WERI-Rb-1 (cell line): ENCODE results near the gene FARS2.
"Not testable (repeated sequence)": the region's sequence is repeated elsewhere in the genome, so short reads cannot be mapped to it uniquely, and the experiment has no call there.

ENCODE experiments used
- DNase-seq: peaks from one replicate; pipeline ENCODE4 v3.0.0-alpha.2; 2020
- H3K27ac ChIP-seq: fragments of 250-450 bp; sonication (Bioruptor Pico); 2 replicates; pipeline ENCODE4 v1.5.1; 2020; ENCODE audit warnings: mild to moderate bottlenecking, moderate library complexity
- H3K27me3 ChIP-seq: fragments of 250-450 bp; sonication (Bioruptor Pico); 2 replicates; pipeline ENCODE4 v1.5.1; 2021; ENCODE audit warnings: mild to moderate bottlenecking, low read depth, moderate library complexity; ENCODE audit not compliant: insufficient read depth, severe bottlenecking
- H3K36me3 ChIP-seq: fragments of 250-450 bp; sonication (Bioruptor Pico); 2 replicates; pipeline ENCODE4 v1.5.1; 2020; ENCODE audit warnings: mild to moderate bottlenecking, moderate library complexity
- H3K4me3 ChIP-seq: 2 replicates; pipeline ENCODE4 v1.5.1; 2011; ENCODE audit warnings: low read depth, mild to moderate bottlenecking, control low read depth, low read length
- H3K9me3 ChIP-seq: fragments of 250-450 bp; sonication (Bioruptor Pico); 2 replicates; pipeline ENCODE4 v1.5.1; 2021; ENCODE audit warnings: mild to moderate bottlenecking, moderate library complexity; ENCODE audit not compliant: severe bottlenecking
- CTCF ChIP-seq: IDR thresholded peaks from 2 replicates; pipeline ENCODE4 v1.5.1; 2011; ENCODE audit warnings: low read depth, mild to moderate bottlenecking, control low read depth, inconsistent platforms, low read length

FARS2 gene

GRCh38 chr6:5556011-5556410 is 294.7 kb downstream of the FARS2 start:
- peak; percentile 59 for DNase-seq
- TF ChIP-seq CTCF, result no peak
- Histone ChIP-seq H3K36me3 (no peaks in the 10 kb centered on the region; the same call in 1 of the 2 replicates), H3K27ac (peak overlapping the region; percentile 69), H3K27me3 (no peaks in the 10 kb centered on the region), H3K4me3 (peak overlapping the region; percentile 36), H3K9me3 (no peaks in the 10 kb centered on the region)

DNA sequence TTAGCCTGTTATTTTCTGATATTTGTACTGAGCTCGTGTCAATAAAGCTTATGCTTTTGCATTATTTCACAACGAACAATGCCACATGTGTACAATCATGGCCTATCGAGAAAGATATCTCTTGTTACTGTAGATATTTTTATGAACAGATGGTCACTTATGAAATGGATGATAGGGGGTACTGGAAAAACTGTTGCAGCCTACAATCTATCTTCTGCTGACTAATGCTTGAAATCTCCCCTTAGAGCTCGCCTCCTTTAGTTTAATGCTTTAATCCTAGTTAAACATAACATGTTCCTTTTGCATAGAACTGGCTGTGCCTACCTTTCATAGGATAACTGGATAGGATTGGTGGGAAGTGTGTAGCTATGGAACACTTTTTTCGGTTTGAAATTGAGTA is 296.2 kb downstream of the FARS2 start:
- DNase-seq, result no peak
- no peaks in the 10 kb centered on the region for H3K36me3 ChIP-seq
- no peaks in the 10 kb centered on the region for H3K27me3 ChIP-seq
- peak overlapping the region; percentile 29 for H3K4me3 ChIP-seq
- no peaks in the 10 kb centered on the region for H3K9me3 ChIP-seq
- TF ChIP-seq CTCF, result no peak
- peak overlapping the region; percentile 69 for H3K27ac ChIP-seq

GRCh38 chr6:5559651-5560050 is 298.3 kb downstream of the FARS2 start:
- no peak for DNase-seq
- no peaks in the 10 kb centered on the region for H3K9me3 ChIP-seq
- no peak overlapping the region for H3K27ac ChIP-seq
- no peak for TF ChIP-seq CTCF
- no peaks in the 10 kb centered on the region for H3K36me3 ChIP-seq
- no peaks in the 10 kb centered on the region for H3K27me3 ChIP-seq
- H3K4me3 ChIP-seq, result no peak overlapping the region

GRCh38 chr6:5562277-5562676 is 301.0 kb downstream of the FARS2 start:
- Histone ChIP-seq H3K4me3 (no peak overlapping the region), H3K9me3 (no peaks in the 10 kb centered on the region), H3K27me3 (no peaks in the 10 kb centered on the region), H3K36me3 (no peaks in the 10 kb centered on the region), H3K27ac (no peak overlapping the region)
- TF ChIP-seq CTCF, result no peak
- DNase-seq, result no peak

DNA sequence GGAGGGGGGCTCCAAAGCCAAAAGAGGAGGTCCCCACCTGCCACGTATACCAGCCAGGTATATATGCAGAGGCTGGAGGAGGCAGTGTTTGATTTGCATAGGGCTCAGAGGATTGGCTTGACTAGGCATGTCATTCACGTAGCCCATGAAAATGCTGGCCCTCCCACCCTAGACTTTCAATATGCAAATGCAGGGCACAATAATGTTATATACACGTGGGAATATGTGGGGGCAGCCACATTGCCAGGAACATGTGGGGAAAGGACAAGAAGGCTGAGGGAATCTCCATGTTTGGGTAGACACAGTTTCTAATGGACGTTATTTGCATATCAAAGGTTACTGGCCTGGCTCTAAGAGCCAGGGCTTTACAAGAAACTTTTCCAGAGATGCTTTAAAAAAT is 301.8 kb downstream of the FARS2 start:
- no peaks in the 10 kb centered on the region for H3K27me3 ChIP-seq
- H3K4me3 ChIP-seq, result no peak overlapping the region
- H3K27ac ChIP-seq, result no peak overlapping the region
- DNase-seq, result no peak
- H3K9me3 ChIP-seq, result no peaks in the 10 kb centered on the region
- H3K36me3 ChIP-seq, result no peaks in the 10 kb centered on the region
- TF ChIP-seq CTCF, result no peak

GRCh38 chr6:5564746-5565145 is 303.4 kb downstream of the FARS2 start:
- H3K36me3 ChIP-seq, H3K4me3 ChIP-seq, H3K27me3 ChIP-seq, H3K27ac ChIP-seq, H3K9me3 ChIP-seq: not testable (repeated sequence)
- peak; percentile 45 for DNase-seq
